NAMALWA (cell line): ENCODE results near the gene NCL.
A peak's percentile ranks its signal among the peaks of the same experiment; 100 is the strongest.

Source experiments
- DNase-seq: peaks from one replicate; pipeline ENCODE4 v3.0.0-alpha.2; 2015; ENCODE audit warnings: low spot score

Gene NCL, protein sequence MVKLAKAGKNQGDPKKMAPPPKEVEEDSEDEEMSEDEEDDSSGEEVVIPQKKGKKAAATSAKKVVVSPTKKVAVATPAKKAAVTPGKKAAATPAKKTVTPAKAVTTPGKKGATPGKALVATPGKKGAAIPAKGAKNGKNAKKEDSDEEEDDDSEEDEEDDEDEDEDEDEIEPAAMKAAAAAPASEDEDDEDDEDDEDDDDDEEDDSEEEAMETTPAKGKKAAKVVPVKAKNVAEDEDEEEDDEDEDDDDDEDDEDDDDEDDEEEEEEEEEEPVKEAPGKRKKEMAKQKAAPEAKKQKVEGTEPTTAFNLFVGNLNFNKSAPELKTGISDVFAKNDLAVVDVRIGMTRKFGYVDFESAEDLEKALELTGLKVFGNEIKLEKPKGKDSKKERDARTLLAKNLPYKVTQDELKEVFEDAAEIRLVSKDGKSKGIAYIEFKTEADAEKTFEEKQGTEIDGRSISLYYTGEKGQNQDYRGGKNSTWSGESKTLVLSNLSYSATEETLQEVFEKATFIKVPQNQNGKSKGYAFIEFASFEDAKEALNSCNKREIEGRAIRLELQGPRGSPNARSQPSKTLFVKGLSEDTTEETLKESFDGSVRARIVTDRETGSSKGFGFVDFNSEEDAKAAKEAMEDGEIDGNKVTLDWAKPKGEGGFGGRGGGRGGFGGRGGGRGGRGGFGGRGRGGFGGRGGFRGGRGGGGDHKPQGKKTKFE

GRCh38 chr2:231463698-231464575 lies at the start of gene NCL:
Gene NCL (minus strand): TSS chr2:231464484. CDS start chr2:231464353, 131 bp downstream.
- peak; percentile 78 for DNase-seq

DNA sequence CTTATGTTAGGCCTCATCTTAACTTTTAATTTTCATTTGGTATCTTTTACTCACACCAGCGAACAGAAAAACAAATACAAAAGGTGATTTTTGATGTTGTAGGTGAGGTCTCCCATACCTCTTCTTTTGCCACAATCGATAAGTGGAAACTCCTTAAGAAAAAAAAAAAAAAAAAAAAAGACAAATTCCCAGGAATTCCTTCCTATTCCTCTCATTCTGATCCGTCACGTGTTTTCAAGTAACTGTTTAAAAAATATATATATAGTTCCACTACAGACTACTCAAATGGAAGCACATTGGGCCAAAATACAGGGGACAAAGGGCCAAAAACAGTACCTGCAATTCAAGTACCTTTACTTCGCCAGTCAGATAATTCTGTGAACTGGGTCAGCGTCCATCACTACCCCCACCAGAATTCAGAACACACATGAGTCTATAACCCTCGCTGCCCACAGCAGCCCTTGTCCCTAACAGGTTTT lies 49.5 kb upstream of the NCL start:
- DNase-seq: no peak

DNA sequence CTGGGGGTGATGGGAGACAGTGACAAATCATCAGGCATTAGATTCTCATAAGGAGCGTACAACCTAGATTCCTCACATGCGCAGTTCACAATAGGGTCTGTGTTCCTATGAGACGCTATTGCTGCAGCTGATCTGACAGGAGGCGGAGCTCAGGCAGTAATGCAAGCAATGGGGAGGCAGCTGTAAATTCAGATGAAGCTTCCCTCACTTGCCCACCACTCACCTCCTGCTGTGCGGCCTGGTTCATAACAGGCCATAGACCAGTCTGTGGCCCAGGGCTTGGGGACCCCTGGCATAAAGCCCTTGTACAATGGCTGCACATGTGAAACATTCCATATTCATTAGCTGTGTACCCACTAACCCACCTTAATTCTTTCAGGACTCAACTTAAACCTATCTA lies 47.9 kb upstream of the NCL start:
- no peak for DNase-seq

DNA sequence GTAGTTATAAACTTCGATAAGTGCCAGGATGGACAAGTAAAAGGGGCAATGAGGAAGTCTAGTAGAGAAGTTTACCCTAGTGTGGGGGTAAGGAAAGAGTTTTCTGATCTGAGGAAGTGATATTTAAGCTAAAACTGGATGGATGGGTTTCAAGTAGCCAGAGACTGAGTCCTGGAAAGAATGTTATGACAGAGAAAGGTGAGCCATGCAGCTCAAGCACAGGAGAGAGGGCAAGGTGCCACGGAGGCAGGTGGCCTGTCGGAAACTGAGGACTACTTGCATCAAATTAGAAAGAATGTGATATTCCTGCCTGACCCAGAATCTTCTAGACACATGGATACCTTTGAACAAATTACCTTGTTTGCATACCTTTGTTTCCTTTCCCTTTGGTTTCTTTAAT lies 39.5 kb upstream of the NCL start:
- DNase-seq: no peak

GRCh38 chr2:231502596-231502995 lies 38.3 kb upstream of the NCL start:
- DNase-seq: no peak

GRCh38 chr2:231497651-231498050 lies 33.4 kb upstream of the NCL start:
- no peak for DNase-seq

GRCh38 chr2:231494669-231495068 lies 30.4 kb upstream of the NCL start:
- no peak for DNase-seq

GRCh38 chr2:231490801-231491200 lies 26.5 kb upstream of the NCL start:
- DNase-seq: no peak

DNA sequence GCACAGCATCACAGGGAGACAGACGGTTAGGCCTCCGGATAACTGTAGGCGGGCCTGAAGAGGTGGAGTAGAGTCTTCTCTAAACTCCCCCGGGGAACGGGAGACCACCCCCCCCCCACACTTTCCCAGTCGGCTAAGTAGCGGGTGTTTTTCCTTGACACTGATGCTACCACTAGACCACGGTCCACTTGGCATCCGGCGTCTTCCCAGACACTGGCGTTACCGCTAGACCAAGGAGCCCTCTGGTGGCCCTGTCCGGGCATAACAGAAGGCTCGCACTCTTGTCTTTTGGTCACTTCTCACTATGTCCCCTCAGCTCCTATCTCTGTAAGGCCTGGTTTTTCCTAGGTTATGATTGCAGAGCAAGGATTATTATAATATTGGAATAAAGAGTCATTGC lies 25.7 kb upstream of the NCL start:
- DNase-seq: no peak

DNA sequence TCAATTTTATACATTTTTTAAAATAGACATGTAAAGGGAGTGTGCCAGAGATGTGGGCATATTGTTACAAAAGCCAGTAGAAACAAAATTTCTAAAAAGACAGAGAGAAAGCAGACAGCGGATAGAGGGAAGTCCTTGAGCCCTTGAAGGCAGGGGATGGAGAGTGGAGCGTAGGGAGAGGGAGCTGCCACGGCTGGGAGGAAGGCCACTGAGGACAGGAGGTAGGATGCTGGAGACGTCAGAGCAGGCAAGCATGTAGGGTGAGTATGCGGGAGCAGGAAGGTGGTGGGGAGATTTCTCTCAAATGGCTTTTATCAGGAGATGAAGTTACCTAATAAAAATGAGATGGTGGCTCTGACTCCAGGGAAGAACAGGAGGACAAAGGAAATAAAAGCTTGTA lies 24.0 kb upstream of the NCL start:
- DNase-seq: no peak

- DNase-seq: no peak
Observed at GRCh38 chr2:231486851-231487596, 22.7 kb upstream of the NCL start.

GRCh38 chr2:231483398-231484329 lies 19.4 kb upstream of the NCL start:
- DNase-seq: no peak

DNA sequence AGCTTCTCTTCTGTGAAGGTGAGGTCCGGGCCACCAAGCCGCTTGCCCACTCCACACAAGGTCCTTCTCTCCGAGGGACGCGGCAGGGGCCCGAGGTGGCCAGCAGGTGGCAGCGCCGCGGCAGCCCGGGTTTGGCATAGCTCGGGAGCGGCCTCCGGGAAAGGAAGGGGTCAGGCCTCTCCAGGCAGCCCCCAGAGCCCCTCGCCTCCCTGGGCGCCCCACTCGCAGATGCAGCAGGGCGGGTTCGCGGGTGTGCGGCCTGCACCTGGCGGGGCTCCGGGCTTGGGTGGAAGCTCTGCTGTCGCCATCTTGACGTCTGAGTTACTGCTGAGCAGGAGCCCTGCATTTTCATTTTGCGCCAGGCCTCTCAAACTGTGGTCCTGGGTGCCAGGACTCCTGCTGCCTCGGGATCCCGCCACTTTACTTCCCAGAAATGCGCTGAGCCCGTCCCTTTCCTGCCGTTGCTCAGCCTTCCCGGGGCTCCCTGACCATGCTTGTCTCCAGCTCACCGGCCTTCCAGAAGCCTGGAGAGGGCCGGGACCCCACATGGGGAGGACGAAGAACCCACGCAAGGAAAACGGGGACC lies 18.6 kb upstream of the NCL start:
- peak; percentile 37 for DNase-seq

DNA sequence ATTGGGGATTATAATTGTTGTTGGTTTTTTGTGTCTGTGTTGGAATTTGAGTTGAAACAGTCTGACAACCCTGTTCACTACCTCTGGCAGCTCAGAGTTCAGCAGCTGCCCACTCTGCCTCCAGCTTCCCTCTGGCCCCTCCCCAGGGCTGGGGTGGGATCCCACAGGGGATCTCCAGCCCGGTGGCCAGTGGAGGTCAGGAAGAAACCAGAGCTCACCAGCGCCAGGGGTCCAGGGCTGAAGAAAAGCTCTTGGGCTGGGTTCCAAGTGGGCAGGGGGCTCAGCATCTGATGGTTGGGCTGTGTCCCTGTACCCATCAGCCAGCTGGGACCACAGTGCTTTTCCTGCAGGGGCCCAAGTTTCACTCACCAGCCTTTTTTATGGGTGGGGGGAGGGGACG lies 16.5 kb upstream of the NCL start:
- no peak for DNase-seq

DNA sequence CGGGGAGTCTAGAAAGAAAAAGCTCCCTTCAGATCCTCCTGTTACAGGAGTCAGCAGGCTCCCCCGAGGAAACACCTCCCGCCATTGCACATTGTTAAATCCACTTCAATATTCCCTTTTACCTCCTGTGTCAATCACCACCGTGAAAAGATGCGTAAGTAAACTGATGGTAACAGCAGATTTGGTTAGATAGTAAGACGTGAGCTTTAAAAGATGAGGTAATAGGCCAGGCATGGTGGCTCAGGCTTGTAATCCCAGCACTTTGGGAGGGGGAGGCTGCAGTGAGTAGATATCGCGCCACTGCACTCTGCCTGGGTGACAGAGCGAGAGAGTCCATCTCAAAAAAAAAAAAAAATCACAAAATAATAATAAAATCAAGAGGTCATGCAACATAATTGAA lies 15.2 kb upstream of the NCL start:
- no peak for DNase-seq

- DNase-seq: no peak
Observed at GRCh38 chr2:231476920-231477319, 12.6 kb upstream of the NCL start.

DNA sequence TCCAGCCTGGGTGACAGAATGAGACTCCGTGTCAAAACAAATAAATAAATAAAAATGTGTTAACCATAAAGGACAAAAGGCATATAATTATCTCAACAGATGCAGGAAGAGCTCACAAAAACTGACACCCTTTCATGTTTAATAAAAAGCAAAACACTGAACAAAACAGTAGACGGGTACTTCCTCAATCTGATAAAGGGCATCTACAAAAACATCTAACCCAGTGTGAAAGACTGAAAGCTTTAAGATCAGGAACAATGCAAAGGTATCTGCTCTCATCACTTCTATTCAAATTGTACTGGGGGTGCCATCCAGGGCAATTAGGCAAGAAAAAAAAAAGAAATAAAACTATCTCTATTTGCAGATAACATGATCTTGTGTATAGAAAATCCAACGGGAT lies 11.7 kb upstream of the NCL start:
- no peak for DNase-seq

- no peak for DNase-seq
Observed at GRCh38 chr2:231472816-231473215, 8.5 kb upstream of the NCL start.

- DNase-seq: no peak
Observed at GRCh38 chr2:231470246-231470900, 6.1 kb upstream of the NCL start.

DNA sequence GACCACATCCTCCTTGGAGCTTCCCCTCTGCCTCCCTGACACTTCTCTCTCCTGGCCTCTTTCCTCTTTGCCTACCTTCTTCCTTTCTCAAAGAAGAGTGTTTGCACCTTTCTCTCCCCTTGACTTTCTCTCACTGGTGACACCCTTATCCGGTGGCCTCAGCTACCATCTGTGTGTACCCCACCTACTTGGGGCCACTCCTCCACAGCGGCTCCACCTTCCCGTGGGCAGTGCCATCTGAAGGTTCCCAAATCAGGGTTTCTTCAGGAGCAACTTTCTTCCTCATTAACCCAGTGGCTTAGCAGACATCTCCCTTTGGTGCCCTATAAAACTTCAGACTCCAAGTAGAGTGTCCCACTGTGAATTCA lies 5.3 kb upstream of the NCL start:
- no peak for DNase-seq
